Measurements from ENCODE around the gene KCNJ4.

DNA sequence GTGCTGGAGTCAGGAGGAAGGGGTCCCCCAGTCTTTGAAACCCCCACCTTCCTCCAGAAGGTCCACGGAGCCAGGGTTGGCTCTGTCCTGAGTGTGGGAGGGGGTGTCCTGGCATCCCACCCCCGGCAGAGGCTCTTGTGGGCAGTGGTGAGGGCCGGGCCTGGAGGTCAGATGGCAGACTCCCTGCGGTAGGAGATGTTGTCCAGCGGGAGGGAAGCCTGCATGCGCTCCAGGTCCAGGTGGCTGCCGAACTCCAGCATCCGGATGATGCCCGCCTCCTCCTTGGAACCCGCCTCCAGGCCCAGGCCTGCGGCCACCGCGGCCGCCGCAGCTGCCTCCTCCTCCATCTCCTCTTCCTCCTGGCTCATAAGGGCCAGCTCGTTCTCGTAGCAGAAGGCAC, 28.4 kb downstream of the KCNJ4 start:
- TF ChIP-seq, protein P1, sequence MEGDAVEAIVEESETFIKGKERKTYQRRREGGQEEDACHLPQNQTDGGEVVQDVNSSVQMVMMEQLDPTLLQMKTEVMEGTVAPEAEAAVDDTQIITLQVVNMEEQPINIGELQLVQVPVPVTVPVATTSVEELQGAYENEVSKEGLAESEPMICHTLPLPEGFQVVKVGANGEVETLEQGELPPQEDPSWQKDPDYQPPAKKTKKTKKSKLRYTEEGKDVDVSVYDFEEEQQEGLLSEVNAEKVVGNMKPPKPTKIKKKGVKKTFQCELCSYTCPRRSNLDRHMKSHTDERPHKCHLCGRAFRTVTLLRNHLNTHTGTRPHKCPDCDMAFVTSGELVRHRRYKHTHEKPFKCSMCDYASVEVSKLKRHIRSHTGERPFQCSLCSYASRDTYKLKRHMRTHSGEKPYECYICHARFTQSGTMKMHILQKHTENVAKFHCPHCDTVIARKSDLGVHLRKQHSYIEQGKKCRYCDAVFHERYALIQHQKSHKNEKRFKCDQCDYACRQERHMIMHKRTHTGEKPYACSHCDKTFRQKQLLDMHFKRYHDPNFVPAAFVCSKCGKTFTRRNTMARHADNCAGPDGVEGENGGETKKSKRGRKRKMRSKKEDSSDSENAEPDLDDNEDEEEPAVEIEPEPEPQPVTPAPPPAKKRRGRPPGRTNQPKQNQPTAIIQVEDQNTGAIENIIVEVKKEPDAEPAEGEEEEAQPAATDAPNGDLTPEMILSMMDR (conservative IDR thresholded peaks at IDR 0.05 in 1 of 2, IDR thresholded peaks at IDR 0.05 in 1 of 2; ENCODE audit: extremely low read depth in 1 of 2, insufficient read depth in 1 of 2, low read depth in 1 of 2, low read length in 2 of 2): no peak
- no peak for TF ChIP-seq EZH2 (IDR thresholded peaks at IDR 0.05; ENCODE audit: borderline replicate concordance, low read length)
